Lower leg skin (tissue), 4 donors: Measurements from ENCODE around the gene SLC9A3. TPM values are rescaled to one million over a fixed set of nuclear protein-coding genes. Genes with fewer than 3 reads are reported as not detected.

Experiments
- DNase-seq, 2 donors: peaks; one replicate each; pipeline ENCODE4 v3.0.0-alpha.2; 2019; ENCODE audit warnings: low spot score in 2 of 2
- H3K4me3 ChIP-seq: fragments of 200-600 bp; sonication (generic); 2 replicates; pipeline ENCODE4 v1.5.1; 2017; ENCODE audit warnings: mild to moderate bottlenecking, low read depth; ENCODE audit not compliant: poor library complexity, severe bottlenecking
- CTCF ChIP-seq, 3 donors: fragments of 450-650 bp; IDR thresholded peaks; one replicate each; pipeline ENCODE4 v1.5.1; 2016; ENCODE audit warnings: antibody characterized with exemption in 3 of 3, mild to moderate bottlenecking in 3 of 3, moderate library complexity in 2 of 3
- POLR2A ChIP-seq, 2 donors: fragments of 450-650 bp; IDR thresholded peaks; one replicate each; pipeline ENCODE4 v1.6.1; 2016 to 2017; ENCODE audit warnings: antibody characterized with exemption in 2 of 2, mild to moderate bottlenecking in 1 of 2, moderate library complexity in 1 of 2
- WGBS, 2 donors: methylation state at CpG; one replicate each; pipeline ENCODE4 v1.1.5; 2018; 5-methylcytosine and 5-hydroxymethylcytosine counted together
- intact Hi-C: fragments of 100-400 bp; cut with DNase I; formaldehyde crosslinking; loops from one replicate; pipeline ENCODE4 v1.15.0; 2023; ENCODE audit warnings: low total_unique reads
- total RNA-seq, 4 donors: library from RNA; depleted of rRNA; stranded (reverse); fragments of >200 nt; gene quantifications; one replicate each; pipeline ENCODE4 v1.1.0, GENCODE V29; 2016

Gene SLC9A3
- total RNA-seq, 4 donors from 2014 or later = 4.8 to 7.1 (median 5.8) TPM

DNA sequence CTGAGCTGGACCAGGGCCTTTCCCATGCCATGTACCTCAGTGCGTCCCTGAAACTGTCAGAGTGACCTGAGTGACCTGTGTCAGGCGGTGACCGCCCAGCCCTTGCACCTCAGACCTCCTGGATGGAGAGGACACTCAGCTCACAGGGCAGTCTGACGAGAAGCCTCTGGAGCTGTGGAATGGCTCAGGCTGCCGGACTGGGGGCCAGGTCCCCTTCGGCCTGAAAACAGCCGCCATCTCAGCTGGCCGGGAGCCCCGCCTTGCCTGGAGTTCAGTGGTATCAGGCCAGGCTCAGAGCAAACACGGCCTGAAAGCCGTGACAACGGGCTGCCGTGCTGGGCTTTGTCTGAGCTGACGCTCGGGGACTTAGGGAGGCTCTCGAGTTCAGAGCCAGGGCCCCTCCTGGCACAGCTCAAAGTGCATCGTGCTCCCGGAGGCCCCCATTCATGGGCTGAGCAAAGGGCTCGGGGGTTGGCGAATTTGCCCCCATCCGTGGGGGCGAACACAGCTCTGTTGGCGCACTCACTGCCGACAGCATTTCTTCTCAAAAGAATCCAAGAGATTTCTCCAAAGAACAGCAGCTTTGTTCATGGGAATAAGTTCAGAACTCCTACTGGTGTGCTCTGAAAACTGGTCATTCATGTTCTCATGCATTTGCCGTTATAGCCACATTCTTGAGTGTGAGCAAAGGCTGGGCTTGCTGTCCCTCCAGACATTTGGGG is 8.4 kb upstream of the SLC9A3 start:
- 73 to 74% methylated on average over 14 to 25 of the region's 25 CpGs for WGBS, 2 donors
- intact Hi-C loops = no loop called here
- no peak overlapping the region for H3K4me3 ChIP-seq
- TF ChIP-seq CTCF (IDR thresholded peaks at IDR 0.05) (no peak), POLR2A (IDR thresholded peaks at IDR 0.05) (no peak)
- DNase-seq = no peak

DNA sequence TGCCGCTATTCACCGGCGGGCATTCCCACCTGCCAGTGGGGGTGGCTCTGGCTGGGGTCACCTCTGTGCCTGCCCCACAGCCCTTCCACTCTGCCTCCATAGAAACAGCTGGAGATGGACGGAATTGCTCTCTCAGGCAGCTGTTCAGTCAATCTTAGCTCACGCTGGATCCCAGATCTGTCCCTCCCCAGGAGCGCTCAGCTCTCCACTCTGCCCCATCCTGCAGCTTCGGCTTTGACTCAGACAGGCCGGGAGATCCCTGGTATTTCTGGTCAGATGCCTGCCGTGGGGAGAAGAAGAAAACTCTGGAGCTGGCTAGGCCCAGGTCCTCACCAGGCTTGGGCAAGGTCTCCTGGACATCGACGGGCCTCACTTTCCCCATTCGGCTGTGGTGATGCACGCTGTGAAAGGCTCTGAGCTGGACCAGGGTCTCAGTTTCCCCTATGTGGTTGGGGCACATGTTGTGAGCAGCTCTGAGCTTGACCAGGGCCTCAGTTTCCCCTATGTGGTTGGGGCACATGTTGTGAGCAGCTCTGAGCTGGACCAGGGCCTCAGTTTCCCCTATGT is 7.6 kb upstream of the SLC9A3 start:
- WGBS, 2 donors = 82 to 89% methylated on average over 10 of the region's 13 CpGs
- intact Hi-C loops = no loop called here
- no peak for DNase-seq
- TF ChIP-seq POLR2A (IDR thresholded peaks at IDR 0.05) (no peak), CTCF (IDR thresholded peaks at IDR 0.05) (no peak)
- H3K4me3 ChIP-seq = no peak overlapping the region

- no peak overlapping the region for H3K4me3 ChIP-seq
- TF ChIP-seq POLR2A (IDR thresholded peaks at IDR 0.05) (no peak), CTCF (IDR thresholded peaks at IDR 0.05) (no peak)
- WGBS, 2 donors = 67% methylated on average over 21 to 22 of the region's 25 CpGs
- no peak for DNase-seq
- intact Hi-C loops = no loop called here
Observed at GRCh38 chr5:531101-531748, 7.0 kb upstream of the SLC9A3 start.

DNA sequence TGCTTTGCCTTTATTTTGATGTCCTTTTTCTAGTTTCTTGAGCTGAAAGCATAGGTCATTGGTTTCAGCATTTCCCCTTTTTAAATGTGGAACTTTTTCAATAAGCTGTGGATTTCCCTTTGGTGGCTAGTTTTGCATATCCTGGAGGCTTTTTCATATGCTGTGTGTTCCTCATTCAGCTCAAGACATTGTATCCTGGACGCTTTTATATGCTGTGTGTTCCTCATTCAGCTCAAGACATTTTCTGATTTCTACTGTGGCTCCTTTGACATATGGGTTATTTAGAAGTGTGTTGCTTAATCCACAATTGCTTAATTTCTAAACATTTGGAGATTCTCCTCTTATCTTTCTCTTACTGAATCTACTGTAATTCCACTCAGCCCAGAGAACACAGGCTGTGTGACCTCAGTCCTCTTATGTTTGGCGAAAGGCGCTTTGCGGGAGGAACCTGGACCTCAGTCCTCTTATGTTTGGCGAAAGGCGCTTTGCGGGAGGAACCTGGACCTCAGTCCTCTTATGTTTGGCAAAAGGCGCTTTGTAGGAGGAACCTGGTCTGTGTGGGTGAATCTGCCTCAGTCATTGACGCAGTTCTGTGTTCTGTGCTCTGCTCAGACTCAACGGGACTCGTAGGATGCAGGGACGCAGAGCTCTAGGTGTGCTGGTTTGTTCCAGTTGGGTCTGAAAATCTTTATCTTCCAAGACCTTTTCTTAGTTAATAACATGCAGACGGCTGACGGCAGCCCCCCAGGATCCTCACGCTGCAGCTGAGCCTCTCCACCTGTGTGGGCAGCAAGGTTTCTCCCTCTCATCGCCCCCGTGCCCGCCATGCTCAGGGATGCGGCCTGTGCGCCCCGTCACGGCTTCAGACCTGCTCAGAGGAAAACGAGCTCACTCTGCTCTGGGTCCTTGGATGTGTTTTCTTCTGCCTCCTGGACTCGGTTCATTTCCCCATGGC is 6.0 kb upstream of the SLC9A3 start:
- H3K4me3 ChIP-seq = no peak overlapping the region
- no peak for TF ChIP-seq POLR2A (IDR thresholded peaks at IDR 0.05)
- TF ChIP-seq CTCF (IDR thresholded peaks at IDR 0.05) = no peak
- intact Hi-C loops = no loop called here
- 75 to 78% methylated on average over 24 of the region's 24 CpGs for WGBS, 2 donors
- no peak for DNase-seq

GRCh38 chr5:528629-529511 is 4.6 kb upstream of the SLC9A3 start:
- intact Hi-C loops = no loop called here
- 14 to 24% methylated on average over 24 to 48 of the region's 55 CpGs for WGBS, 2 donors
- DNase-seq = no peak
- H3K4me3 ChIP-seq = no peak overlapping the region
- no peak for TF ChIP-seq CTCF (IDR thresholded peaks at IDR 0.05)
- TF ChIP-seq POLR2A (IDR thresholded peaks at IDR 0.05) = no peak
